Ishikawa (cell line): ENCODE data around the gene LYRM4.
A peak's percentile ranks its signal among the peaks of the same experiment; 100 is the strongest.

Experiments used
- CEBPB ChIP-seq: IDR thresholded peaks from 2 replicates; pipeline ENCODE4 v1.6.1; 2012
- CREB1 ChIP-seq: IDR thresholded peaks from 2 replicates; pipeline ENCODE4 v1.6.1; 2012; ENCODE audit warnings: low read depth
- EGR1 ChIP-seq: IDR thresholded peaks from 2 replicates; pipeline ENCODE4 v1.6.1; 2012
- EP300 ChIP-seq: IDR thresholded peaks from 2 replicates; pipeline ENCODE4 v1.6.1; 2012; ENCODE audit warnings: borderline replicate concordance
- FOXM1 ChIP-seq: IDR thresholded peaks from 2 replicates; pipeline ENCODE4 v1.6.1; 2012; ENCODE audit warnings: low read depth, borderline replicate concordance
- NFIC ChIP-seq: IDR thresholded peaks from 2 replicates; pipeline ENCODE4 v1.6.1; 2012
- RAD21 ChIP-seq: IDR thresholded peaks from 2 replicates; pipeline ENCODE4 v1.6.1; 2012; ENCODE audit warnings: low read depth
- TAF1 ChIP-seq: IDR thresholded peaks from 2 replicates; pipeline ENCODE4 v1.6.1; 2012; ENCODE audit warnings: low read depth, mild to moderate bottlenecking
- TCF12 ChIP-seq: IDR thresholded peaks from 2 replicates; pipeline ENCODE4 v1.6.1; 2012; ENCODE audit warnings: low read depth
- TEAD4 ChIP-seq: IDR thresholded peaks from 2 replicates; pipeline ENCODE4 v1.6.1; 2012
- YY1 ChIP-seq: IDR thresholded peaks from 2 replicates; pipeline ENCODE4 v1.6.1; 2012; ENCODE audit warnings: low read depth
- ZBTB7A ChIP-seq: IDR thresholded peaks from 2 replicates; pipeline ENCODE4 v1.6.1; 2012; ENCODE audit warnings: low read depth
- TF ChIP-seq, protein P1 (sequence below): IDR thresholded peaks from 2 replicates; pipeline ENCODE4 v1.6.1; 2012
- TF ChIP-seq, protein P2 (sequence below): IDR thresholded peaks from 2 replicates; pipeline ENCODE4 v1.6.1; 2012
- TF ChIP-seq, protein P3 (sequence below): IDR thresholded peaks from 2 replicates; pipeline ENCODE4 v1.6.1; 2012; ENCODE audit warnings: low read depth, mild to moderate bottlenecking

LYRM4 gene

DNA sequence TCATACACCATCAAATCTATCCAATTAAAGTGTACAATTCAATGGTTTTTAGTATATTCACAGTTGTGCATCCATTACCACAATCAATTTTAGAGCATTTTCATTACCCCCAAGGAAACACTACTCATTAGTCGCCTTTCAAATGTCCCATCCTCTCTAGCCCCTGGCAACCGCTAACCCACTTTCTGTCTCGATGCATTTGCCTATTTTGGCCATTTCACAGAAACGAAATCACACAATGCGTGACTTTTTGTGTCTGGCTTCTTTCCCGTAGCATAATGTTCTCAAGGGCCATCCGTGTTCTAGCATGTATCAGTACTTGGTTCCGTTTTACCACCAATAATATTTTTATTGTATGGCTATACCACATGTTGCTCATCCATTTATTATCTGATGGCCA is 123.9 kb downstream of the LYRM4 start:
- TF ChIP-seq, protein P1, sequence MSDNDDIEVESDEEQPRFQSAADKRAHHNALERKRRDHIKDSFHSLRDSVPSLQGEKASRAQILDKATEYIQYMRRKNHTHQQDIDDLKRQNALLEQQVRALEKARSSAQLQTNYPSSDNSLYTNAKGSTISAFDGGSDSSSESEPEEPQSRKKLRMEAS = no peak
- no peak for TF ChIP-seq TCF12
- TF ChIP-seq YY1 = no peak
- no peak for TF ChIP-seq FOXM1
- TF ChIP-seq, protein P2, sequence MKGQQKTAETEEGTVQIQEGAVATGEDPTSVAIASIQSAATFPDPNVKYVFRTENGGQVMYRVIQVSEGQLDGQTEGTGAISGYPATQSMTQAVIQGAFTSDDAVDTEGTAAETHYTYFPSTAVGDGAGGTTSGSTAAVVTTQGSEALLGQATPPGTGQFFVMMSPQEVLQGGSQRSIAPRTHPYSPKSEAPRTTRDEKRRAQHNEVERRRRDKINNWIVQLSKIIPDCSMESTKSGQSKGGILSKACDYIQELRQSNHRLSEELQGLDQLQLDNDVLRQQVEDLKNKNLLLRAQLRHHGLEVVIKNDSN = no peak
- TF ChIP-seq CREB1 = no peak
- TF ChIP-seq, protein P3, sequence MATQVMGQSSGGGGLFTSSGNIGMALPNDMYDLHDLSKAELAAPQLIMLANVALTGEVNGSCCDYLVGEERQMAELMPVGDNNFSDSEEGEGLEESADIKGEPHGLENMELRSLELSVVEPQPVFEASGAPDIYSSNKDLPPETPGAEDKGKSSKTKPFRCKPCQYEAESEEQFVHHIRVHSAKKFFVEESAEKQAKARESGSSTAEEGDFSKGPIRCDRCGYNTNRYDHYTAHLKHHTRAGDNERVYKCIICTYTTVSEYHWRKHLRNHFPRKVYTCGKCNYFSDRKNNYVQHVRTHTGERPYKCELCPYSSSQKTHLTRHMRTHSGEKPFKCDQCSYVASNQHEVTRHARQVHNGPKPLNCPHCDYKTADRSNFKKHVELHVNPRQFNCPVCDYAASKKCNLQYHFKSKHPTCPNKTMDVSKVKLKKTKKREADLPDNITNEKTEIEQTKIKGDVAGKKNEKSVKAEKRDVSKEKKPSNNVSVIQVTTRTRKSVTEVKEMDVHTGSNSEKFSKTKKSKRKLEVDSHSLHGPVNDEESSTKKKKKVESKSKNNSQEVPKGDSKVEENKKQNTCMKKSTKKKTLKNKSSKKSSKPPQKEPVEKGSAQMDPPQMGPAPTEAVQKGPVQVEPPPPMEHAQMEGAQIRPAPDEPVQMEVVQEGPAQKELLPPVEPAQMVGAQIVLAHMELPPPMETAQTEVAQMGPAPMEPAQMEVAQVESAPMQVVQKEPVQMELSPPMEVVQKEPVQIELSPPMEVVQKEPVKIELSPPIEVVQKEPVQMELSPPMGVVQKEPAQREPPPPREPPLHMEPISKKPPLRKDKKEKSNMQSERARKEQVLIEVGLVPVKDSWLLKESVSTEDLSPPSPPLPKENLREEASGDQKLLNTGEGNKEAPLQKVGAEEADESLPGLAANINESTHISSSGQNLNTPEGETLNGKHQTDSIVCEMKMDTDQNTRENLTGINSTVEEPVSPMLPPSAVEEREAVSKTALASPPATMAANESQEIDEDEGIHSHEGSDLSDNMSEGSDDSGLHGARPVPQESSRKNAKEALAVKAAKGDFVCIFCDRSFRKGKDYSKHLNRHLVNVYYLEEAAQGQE = no peak
- TF ChIP-seq TEAD4 = no peak
- no peak for TF ChIP-seq NFIC
- TF ChIP-seq ZBTB7A = no peak
- no peak for TF ChIP-seq EGR1

DNA sequence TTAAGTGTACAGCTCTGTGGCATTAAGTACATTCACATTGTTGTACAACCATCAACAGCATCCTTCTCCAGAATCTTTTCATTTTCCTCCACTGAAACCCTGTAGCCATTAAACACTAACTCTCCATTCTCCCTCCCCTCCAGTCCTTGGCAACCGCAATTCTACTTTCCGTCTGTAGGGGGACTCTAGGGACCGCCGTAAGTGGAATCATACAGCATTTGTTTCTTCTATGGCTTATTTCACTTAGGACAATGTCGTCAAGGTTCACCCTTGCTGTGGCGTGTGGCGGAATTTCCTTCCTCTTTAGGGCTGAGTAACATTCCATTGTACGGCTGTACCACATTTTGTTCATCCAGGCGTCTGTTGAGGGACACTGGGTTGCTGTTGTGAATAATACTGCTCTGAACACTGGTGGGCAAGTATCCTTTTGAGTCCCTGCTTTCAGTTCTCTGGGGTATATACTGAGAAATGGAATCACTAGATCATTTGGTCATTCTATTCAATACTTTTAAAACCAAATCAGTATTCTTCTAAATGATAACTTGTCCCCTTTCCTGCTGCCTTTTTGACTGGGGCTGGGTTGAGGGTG is 124.9 kb downstream of the LYRM4 start:
- TF ChIP-seq, protein P1 = no peak
- TF ChIP-seq RAD21 = peak; percentile 50

DNA sequence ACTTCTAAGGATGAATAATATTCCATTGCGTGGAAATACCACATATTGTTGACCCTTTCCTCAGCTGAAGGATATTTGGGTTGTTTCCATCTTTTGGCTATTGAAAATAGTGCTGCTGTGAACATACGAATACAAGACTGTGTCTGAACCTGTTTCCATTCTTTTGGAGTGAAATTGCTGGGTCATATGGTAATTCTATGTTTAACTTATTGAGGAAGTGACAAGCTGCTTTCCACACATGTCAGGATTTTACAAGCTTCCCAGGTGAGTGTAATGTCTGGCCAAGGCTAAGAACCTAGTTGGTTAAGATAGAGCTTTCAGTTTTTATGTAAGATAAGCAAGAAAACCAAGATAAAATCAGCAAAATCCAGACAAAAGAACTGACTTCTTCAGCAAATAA is 126.8 kb downstream of the LYRM4 start:
- TF ChIP-seq EP300 = no peak
- TF ChIP-seq, protein P3 = no peak
- no peak for TF ChIP-seq CEBPB
- TF ChIP-seq EGR1 = no peak
- TF ChIP-seq YY1 = no peak
- TF ChIP-seq, protein P2 = no peak
- no peak for TF ChIP-seq NFIC
- no peak for TF ChIP-seq TEAD4

DNA sequence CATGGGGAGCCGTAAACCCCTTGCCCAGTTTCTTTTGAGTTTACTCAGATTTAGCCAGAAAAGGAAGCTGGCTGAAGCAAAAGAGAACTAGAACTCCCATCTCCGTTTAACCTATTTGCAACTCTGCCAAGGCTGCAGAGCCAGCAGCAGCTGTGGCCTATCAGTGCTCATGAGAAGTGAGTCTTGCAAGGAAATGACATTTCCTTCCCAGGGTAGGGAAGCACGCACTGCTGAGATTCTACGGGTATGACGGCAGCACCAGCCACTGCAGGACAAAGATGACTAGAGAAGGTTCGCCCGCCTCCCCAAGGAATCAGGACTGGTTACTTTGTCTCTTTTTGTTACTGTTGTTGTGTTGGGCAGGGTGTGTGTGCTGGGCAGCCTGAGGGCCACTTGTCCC is 128.0 kb downstream of the LYRM4 start:
- no peak for TF ChIP-seq TAF1
- TF ChIP-seq, protein P2 = no peak
- no peak for TF ChIP-seq TEAD4
- no peak for TF ChIP-seq EP300
- no peak for TF ChIP-seq FOXM1
- TF ChIP-seq, protein P3 = no peak
- no peak for TF ChIP-seq TCF12
- no peak for TF ChIP-seq CREB1
- no peak for TF ChIP-seq NFIC
- no peak for TF ChIP-seq YY1
- TF ChIP-seq EGR1 = no peak
- no peak for TF ChIP-seq CEBPB
- TF ChIP-seq, protein P1 = no peak
- no peak for TF ChIP-seq RAD21
- TF ChIP-seq ZBTB7A = no peak
